A673 (cell line): Measurements from ENCODE around the gene TAAR1. TPM values are rescaled to one million over a fixed set of nuclear protein-coding genes. Genes with fewer than 3 reads are reported as not detected.

Experiments used
- BruUV-seq: library from RNA; stranded (reverse); fragments of 400-500 nt; replicated peaks from 2 replicates; lab custom pipeline; 2021; lab: Mats Ljungman, UMichigan
- CTCF ChIA-PET: fragments of 300-600 bp; sonication (Branson Sonifier 250); formaldehyde crosslinking; loops from one replicate; lab custom pipeline; 2022; ENCODE audit warnings: antibody characterized with exemption; lab: Charles Lee
- POLR2A ChIA-PET: fragments of 300-600 bp; sonication (Branson Sonifier 250); formaldehyde crosslinking; loops from one replicate; lab custom pipeline; 2022; ENCODE audit warnings: antibody characterized with exemption; ENCODE audit not compliant: low non-redundant PET; lab: Charles Lee
- DNase-seq: peaks from one replicate; pipeline ENCODE4 v3.0.0-alpha.2; 2015; ENCODE audit warnings: low spot score
- H3K27ac ChIP-seq: fragments of 200-600 bp; sonication (generic); 2 replicates; pipeline ENCODE4 v1.5.1; 2016; ENCODE audit warnings: mixed run types, low read depth, mild to moderate bottlenecking, mixed read lengths, antibody characterized with exemption, low read length; ENCODE audit not compliant: poor library complexity, severe bottlenecking
- H3K27me3 ChIP-seq: fragments of 200-600 bp; sonication (generic); replicated peaks from 2 replicates; pipeline ENCODE4 v1.6.1; 2017; ENCODE audit warnings: mixed run types, low read depth, mild to moderate bottlenecking, mixed read lengths, antibody characterized with exemption, low read length; ENCODE audit not compliant: insufficient read depth, poor library complexity
- H3K36me3 ChIP-seq: fragments of 200-600 bp; sonication (generic); 2 replicates; pipeline ENCODE4 v1.6.1; 2016; ENCODE audit warnings: mixed run types, mild to moderate bottlenecking, mixed read lengths, antibody characterized with exemption, low read length; ENCODE audit not compliant: insufficient read depth, poor library complexity, severe bottlenecking
- H3K4me1 ChIP-seq: fragments of 200-600 bp; sonication (generic); 2 replicates; pipeline ENCODE4 v1.6.1; 2017; ENCODE audit warnings: mixed run types, mild to moderate bottlenecking, mixed read lengths, antibody characterized with exemption, low read length; ENCODE audit not compliant: insufficient read depth, poor library complexity, severe bottlenecking
- H3K4me3 ChIP-seq: fragments of 200-600 bp; sonication (generic); 2 replicates; pipeline ENCODE4 v1.5.1; 2016; ENCODE audit warnings: low read depth, mixed run types, mild to moderate bottlenecking, mixed read lengths, low read length; ENCODE audit not compliant: poor library complexity, severe bottlenecking
- H3K9me3 ChIP-seq: fragments of 200-600 bp; sonication (generic); 2 replicates; pipeline ENCODE4 v1.6.1; 2016; ENCODE audit warnings: mixed run types, low read depth, mild to moderate bottlenecking, mixed read lengths, antibody characterized with exemption, low read length; ENCODE audit not compliant: poor library complexity, severe bottlenecking
- CTCF ChIP-seq: fragments of 300-800, 200-600 bp; sonication (generic); conservative IDR thresholded peaks from 2 replicates; pipeline ENCODE4 v1.5.1; 2017; ENCODE audit warnings: low read depth, mild to moderate bottlenecking, antibody characterized with exemption, low read length, moderate library complexity, mixed read lengths
- EZH2 ChIP-seq: fragments of 200-600 bp; sonication (generic); IDR thresholded peaks from 2 replicates; pipeline ENCODE4 v1.6.1; 2017; ENCODE audit warnings: borderline replicate concordance, low read depth, mild to moderate bottlenecking, mixed read lengths, antibody characterized with exemption, low read length; ENCODE audit not compliant: poor library complexity, severe bottlenecking
- intact Hi-C: fragments of 100-400 bp; cut with micrococcal nuclease; formaldehyde crosslinking; loops from one replicate; pipeline ENCODE4 v1.10.0; 2022; ENCODE audit not compliant: unreplicated experiment
- total RNA-seq: library from RNA; stranded (reverse); gene quantifications from 2 replicates; pipeline ENCODE4 v1.2.3, GENCODE V29; 2021

TAAR1 gene
- total RNA-seq, 1 experiment from 2014 or later = not detected

DNA sequence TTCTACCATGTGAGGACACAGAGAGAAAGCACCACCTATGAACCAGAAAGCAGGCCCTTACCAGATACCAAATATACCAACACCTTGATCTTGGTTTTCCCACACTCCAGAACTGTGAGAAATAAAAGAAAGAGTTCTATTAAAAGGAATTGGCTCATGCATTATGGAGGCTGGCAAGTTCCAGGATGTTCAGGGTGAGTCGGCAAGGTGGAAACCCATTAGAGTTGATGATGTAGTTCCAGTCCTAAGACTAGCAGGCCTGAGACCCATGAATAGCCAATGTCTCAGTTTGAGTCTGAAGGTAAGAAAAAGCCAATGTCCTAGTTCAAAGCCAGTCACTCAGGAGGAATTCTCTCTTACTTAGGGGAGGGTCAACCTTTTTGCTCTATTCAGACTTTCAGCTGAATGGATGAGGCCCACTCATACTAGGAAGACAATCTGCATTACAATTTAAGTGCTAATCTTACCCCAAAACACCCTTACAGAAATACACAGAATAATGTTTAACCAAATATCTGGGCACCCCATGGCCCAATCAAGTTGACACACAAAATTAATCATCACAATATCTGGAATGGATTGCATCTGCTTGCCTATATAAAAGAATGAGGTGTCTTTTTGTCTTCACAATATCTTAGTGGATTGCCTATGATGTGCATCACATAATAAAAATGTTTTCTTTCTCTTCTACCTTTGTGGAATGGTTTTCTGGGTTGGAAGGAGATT lies 5.5 kb upstream of the TAAR1 start:
- H3K27ac ChIP-seq = no peak overlapping the region
- no peak overlapping the region for H3K4me3 ChIP-seq
- TF ChIP-seq EZH2 (no peak), CTCF (no peak)
- H3K36me3 ChIP-seq = no peaks in the 10 kb centered on the region
- H3K27me3 ChIP-seq = no peaks in the 10 kb centered on the region
- H3K9me3 ChIP-seq = no peaks in the 10 kb centered on the region
- no peaks in the 10 kb centered on the region for H3K4me1 ChIP-seq
- BruUV-seq = no TSS peak
- intact Hi-C loops = loop anchor here (5.0 to 10.0 kb wide), 4 partner anchors 127 to 888 kb away; partner anchors contain the start of gene TAAR9
- no peak for DNase-seq
- POLR2A ChIA-PET = no interaction called here
- CTCF ChIA-PET = no interaction called here

GRCh38 chr6:132663661-132664060 lies 4.7 kb upstream of the TAAR1 start:
- DNase-seq = no peak
- POLR2A ChIA-PET = no interaction called here
- BruUV-seq = no TSS peak

DNA sequence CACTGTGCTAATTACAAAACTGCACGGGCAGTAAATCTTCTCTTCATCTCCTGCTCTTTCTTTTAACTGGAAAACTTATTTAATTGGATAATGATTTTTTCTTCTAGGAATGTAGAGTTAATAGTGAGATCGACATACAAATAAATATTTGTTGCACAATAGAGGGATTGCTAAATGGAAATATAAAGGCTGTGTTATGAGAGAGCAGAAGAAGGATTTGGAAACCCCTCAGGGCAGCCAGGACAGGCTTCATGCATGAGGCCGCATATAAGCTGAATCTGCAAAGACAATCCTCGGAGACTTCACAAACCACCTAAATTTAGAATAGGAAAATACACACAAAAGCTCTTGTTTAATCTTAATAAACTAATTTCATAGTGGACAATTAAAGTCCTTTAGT lies 2.9 kb upstream of the TAAR1 start:
- intact Hi-C loops = loop anchor here (10.0 kb wide), 1 partner anchor 293 kb away; no protein-coding TSS in a partner anchor
- H3K36me3 ChIP-seq = no peaks in the 10 kb centered on the region
- no peak overlapping the region for H3K27ac ChIP-seq
- no peak for DNase-seq
- POLR2A ChIA-PET = no interaction called here
- BruUV-seq = no TSS peak
- H3K4me3 ChIP-seq = no peak overlapping the region
- no peaks in the 10 kb centered on the region for H3K9me3 ChIP-seq
- no peaks in the 10 kb centered on the region for H3K27me3 ChIP-seq
- H3K4me1 ChIP-seq = no peaks in the 10 kb centered on the region
- CTCF ChIA-PET = no interaction called here
- TF ChIP-seq CTCF (no peak), EZH2 (no peak)

More at GRCh38 chr6:132663661-132664060, 4.7 kb upstream of the TAAR1 start:
- intact Hi-C loops = loop anchor here (10.0 kb wide), 1 partner anchor 291 kb away; no protein-coding TSS in a partner anchor
- Histone ChIP-seq H3K9me3 (no peaks in the 10 kb centered on the region), H3K4me1 (no peaks in the 10 kb centered on the region), H3K4me3 (no peak overlapping the region), H3K27ac (no peak overlapping the region), H3K36me3 (no peaks in the 10 kb centered on the region), H3K27me3 (no peaks in the 10 kb centered on the region)
- CTCF ChIA-PET = no interaction called here
- TF ChIP-seq CTCF (no peak), EZH2 (no peak)
